Bronchial epithelial cell (primary cell): ENCODE data around the gene TPM1. TPM values are rescaled to one million over a fixed set of nuclear protein-coding genes. Genes with fewer than 3 reads are reported as not detected.

ENCODE experiments used
- DNase-seq: peaks from one replicate; pipeline ENCODE4 v3.0.0-alpha.2; 2010; ENCODE audit warnings: low read depth
- FAIRE-seq: peaks from 2 replicates; lab custom pipeline; 2011; peaks lifted over from hg19 to GRCh38; lab: Jason Lieb, UNC
- H3K27me3 ChIP-seq: 2 replicates; pipeline ENCODE4 v1.5.1; 2011; ENCODE audit warnings: low read length; ENCODE audit not compliant: control insufficient read depth, insufficient read depth
- H3K36me3 ChIP-seq: 2 replicates; pipeline ENCODE4 v1.5.1; 2011; ENCODE audit warnings: low read length; ENCODE audit not compliant: control insufficient read depth, insufficient read depth
- H3K4me3 ChIP-seq: 2 replicates; pipeline ENCODE4 v1.5.1; 2011; ENCODE audit warnings: mild to moderate bottlenecking, low read depth, low read length, control low read depth
- total RNA-seq: library from RNA; depleted of rRNA; stranded (reverse); fragments of >200 nt; gene quantifications from 2 replicates; pipeline ENCODE4 v1.2.1, GENCODE V29; 2014
- TF ChIP-seq, protein P1 (sequence below): IDR thresholded peaks from 2 replicates; pipeline ENCODE4 v1.5.1; 2011; ENCODE audit warnings: mild to moderate bottlenecking, moderate library complexity, low read length, control low read depth, inconsistent platforms; ENCODE audit not compliant: insufficient read depth, severe bottlenecking

TPM1 gene
- total RNA-seq, 1 donor from 2014 or later, result 111 TPM

DNA sequence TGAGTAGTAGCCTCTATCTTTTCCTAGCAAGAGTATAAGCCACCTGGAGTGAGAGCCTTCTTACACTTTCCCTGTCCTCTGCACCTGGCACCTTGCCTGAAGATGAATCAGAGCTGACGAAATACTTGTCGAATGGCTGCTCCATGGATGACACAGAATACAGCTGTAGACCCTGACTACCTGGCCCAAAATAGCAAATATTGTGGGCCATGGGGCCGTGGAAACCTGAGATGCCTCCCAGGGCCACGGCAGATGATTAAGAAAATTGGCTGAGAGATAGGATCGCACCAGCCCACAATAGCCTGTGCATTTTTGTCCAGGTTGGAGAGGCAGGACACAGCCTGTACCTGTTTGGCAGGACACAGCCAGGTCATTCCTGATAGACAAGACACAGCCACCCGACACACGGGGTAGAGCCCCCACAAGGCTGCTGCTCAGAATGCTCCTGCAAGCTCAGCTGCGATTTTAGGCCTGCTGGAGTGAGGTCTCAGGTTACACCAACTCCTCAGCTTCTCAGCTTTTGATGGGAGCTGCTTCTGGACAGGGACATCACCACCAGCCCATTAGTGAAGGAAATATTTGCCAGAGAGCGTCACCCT lies 22.9 kb upstream of the TPM1 start:
- DNase-seq, result peak; percentile 99
- H3K27me3 ChIP-seq, result no peaks in the 10 kb centered on the region
- no peak overlapping the region for H3K4me3 ChIP-seq
- peak; percentile 81 for FAIRE-seq
- TF ChIP-seq, protein P1, sequence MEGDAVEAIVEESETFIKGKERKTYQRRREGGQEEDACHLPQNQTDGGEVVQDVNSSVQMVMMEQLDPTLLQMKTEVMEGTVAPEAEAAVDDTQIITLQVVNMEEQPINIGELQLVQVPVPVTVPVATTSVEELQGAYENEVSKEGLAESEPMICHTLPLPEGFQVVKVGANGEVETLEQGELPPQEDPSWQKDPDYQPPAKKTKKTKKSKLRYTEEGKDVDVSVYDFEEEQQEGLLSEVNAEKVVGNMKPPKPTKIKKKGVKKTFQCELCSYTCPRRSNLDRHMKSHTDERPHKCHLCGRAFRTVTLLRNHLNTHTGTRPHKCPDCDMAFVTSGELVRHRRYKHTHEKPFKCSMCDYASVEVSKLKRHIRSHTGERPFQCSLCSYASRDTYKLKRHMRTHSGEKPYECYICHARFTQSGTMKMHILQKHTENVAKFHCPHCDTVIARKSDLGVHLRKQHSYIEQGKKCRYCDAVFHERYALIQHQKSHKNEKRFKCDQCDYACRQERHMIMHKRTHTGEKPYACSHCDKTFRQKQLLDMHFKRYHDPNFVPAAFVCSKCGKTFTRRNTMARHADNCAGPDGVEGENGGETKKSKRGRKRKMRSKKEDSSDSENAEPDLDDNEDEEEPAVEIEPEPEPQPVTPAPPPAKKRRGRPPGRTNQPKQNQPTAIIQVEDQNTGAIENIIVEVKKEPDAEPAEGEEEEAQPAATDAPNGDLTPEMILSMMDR, result no peak
- no peaks in the 10 kb centered on the region for H3K36me3 ChIP-seq

DNA sequence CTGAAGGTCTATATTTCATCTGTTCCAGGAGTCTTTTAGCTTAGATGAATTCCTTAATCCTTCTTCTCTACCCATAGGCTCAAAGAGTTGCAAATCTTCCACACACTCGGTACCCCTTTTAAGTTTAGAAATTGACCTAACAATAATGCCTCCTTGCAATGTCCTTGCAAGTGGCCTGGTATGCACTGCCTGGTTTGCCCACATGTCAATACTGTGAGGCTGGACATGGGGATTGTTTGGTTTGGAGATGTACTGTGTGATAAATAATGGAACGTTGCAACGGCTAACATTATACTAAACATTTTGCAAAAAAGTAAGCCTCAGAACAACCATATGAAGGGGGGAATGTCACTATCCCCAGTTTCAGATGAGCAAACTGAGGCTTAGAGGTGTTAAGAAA lies 22.4 kb upstream of the TPM1 start:
- Histone ChIP-seq H3K4me3 (no peak overlapping the region), H3K36me3 (no peaks in the 10 kb centered on the region), H3K27me3 (no peaks in the 10 kb centered on the region)
- no peak for DNase-seq
- TF ChIP-seq, protein P1, result no peak
- FAIRE-seq, result no peak

DNA sequence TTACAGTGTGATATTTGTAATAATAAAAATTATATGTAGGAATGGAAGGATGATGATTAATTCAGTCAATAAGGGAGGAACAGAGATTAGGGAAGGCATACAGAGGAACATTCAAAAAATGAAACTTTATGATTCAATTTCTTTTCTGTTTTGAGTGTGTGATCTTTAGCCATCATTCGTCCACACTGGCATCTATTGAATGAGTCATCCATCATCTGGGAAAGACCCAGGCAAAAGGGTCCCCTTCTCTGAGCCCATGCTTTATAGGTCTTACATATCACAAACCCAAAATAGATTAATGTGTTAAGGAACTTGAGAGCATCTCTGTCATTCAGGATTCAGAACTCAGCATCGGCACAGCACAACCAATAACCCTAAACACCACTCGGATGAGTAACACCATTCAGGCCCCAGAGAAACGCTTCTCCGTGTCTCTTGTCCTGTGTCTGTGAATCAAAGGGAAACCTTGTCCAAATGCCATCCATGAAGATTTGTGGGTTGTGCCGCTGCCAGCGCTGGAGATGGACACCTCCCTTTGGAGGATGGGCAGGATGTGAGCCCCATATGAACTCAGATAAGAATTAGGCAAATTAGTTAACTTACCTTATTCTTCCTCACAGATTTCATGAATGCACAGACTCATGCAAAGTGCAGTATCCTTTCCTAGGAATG lies 21.7 kb upstream of the TPM1 start:
- no peak overlapping the region for H3K4me3 ChIP-seq
- no peak for DNase-seq
- no peaks in the 10 kb centered on the region for H3K27me3 ChIP-seq
- TF ChIP-seq, protein P1, result no peak
- H3K36me3 ChIP-seq, result no peaks in the 10 kb centered on the region
- no peak for FAIRE-seq

DNA sequence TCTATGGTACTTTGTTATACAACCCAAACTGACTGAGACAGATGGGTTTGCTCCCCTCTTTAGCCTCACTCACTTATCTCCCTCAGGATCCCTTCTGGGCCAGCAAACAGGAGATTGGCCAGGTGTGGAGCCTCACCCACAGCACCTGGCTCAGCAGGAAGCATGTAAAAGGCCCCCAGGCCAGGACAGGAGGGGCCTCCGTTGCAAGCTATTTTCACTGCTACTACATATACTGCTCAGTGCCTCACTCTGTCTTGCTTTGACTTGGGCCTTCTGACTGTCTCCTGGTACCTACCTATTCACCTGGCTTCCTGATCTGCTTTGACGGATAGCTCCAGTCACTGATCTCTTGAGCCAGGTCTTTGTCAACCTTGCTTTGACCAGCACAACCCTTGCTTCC lies 20.4 kb upstream of the TPM1 start:
- Histone ChIP-seq H3K4me3 (no peak overlapping the region), H3K36me3 (no peaks in the 10 kb centered on the region), H3K27me3 (no peaks in the 10 kb centered on the region)
- TF ChIP-seq, protein P1, result no peak
- FAIRE-seq (no peak), DNase-seq (no peak)

DNA sequence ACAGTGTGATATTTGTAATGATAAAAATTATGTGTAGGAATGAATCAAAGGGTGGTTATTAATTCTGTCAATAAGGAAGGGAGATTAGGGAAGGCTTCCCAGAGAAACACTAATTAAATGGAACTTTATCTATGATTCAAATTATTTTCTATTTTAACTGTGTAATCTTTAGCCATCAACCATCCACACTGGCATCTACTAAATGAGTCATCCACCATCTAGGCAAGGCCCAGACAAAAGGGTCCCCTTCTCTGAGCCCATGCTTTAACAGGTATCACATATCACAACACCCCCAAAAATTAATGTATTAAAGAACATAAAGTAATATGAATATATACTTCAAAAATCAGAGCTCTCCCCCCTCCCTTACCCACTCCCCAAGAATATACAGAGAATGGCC lies 19.9 kb upstream of the TPM1 start:
- DNase-seq (no peak), FAIRE-seq (no peak)
- TF ChIP-seq, protein P1, result no peak
- no peaks in the 10 kb centered on the region for H3K27me3 ChIP-seq
- H3K36me3 ChIP-seq, result no peaks in the 10 kb centered on the region
- no peak overlapping the region for H3K4me3 ChIP-seq
